HepG2 (cell line): ENCODE data around the gene BMF. TPM values are rescaled to one million over a fixed set of nuclear protein-coding genes. Genes with fewer than 3 reads are reported as not detected.

Experiments
- DRAP1 ChIP-seq: IDR thresholded peaks from 2 replicates; pipeline ENCODE4 v1.6.1; 2016; ENCODE audit warnings: missing genetic modification reagents, missing compliant biosample characterization
- GMEB1 ChIP-seq: sonication (generic); formaldehyde crosslinking; IDR thresholded peaks from 2 replicates; pipeline ENCODE4 v1.5.1; 2020; ENCODE audit warnings: missing genetic modification reagents, mild to moderate bottlenecking, borderline replicate concordance
- HNF1A ChIP-seq, 2 experiments: sonication (generic) in 1 of 2; formaldehyde crosslinking in 1 of 2; IDR thresholded peaks; 2 replicates each; pipeline versions ENCODE4 v1.4.0 to v1.6.1; 2016 to 2020; ENCODE audit warnings: borderline replicate concordance in 1 of 2, low read depth in 1 of 2, mild to moderate bottlenecking in 1 of 2, missing genetic modification reagents in 1 of 2
- REPIN1 ChIP-seq: sonication (generic); formaldehyde crosslinking; IDR thresholded peaks from 2 replicates; pipeline ENCODE4 v1.8.0; 2022; ENCODE audit warnings: missing genetic modification reagents, low read depth, mild to moderate bottlenecking, borderline replicate concordance
- polyA plus RNA-seq, 8 experiments: library from polyadenylated mRNA; depleted of rRNA in 3 of 8; stranded (reverse) in 7 of 8; unstranded in 1 of 8; fragments of >200 nt; fragmentation: Illumina TruSeq in 4 of 8; extraction: Trizol in 4 of 8; gene quantifications; 2 replicates each; pipeline versions ENCODE4 v1.2.1 to v1.2.3, GENCODE V29; 2011 to 2016; ENCODE audit warnings: low read depth in 4 of 8, missing spikeins in 1 of 8, mixed read lengths in 1 of 8; ENCODE audit not compliant: insufficient read depth in 1 of 8
- total RNA-seq, 5 experiments: library from RNA; depleted of rRNA; stranded (reverse); fragments of >200 nt; fragmentation: Illumina TruSeq; extraction: Trizol; gene quantifications; 2 replicates each; pipeline ENCODE4 v1.2.3, GENCODE V29; 2016; ENCODE audit warnings: low read depth in 1 of 5

The BMF gene
- total and polyA plus RNA-seq, 2 of the 13 experiments (the other 11 are each of a cell fraction or from before 2014, with no cell fraction given): 8.7 to 15.9 TPM

GRCh38 chr15:40064231-40064894 is 44.3 kb downstream of the BMF start (continued):
- TF ChIP-seq DRAP1 (no peak), REPIN1 (CRISPR knock-in tag) (no peak), GMEB1 (CRISPR knock-in tag) (no peak), HNF1A (IDR thresholded peaks at IDR 0.05; ENCODE audit: low read depth) (no peak), HNF1A (CRISPR knock-in tag; IDR thresholded peaks at IDR 0.05; ENCODE audit: borderline replicate concordance) (no peak)
- TF ChIP-seq, all 625 proteins: peak for 3
